Fibroblast of upper back skin (primary cell): ENCODE data around the gene ECM2.

Source experiments
- DNase-seq: peaks from one replicate; pipeline ENCODE4 v3.0.0-alpha.2; 2013

ECM2 gene

GRCh38 chr9:92499701-92500100, 36.1 kb downstream of the ECM2 start:
- no peak for DNase-seq

- DNase-seq: peak; percentile 53
These were observed 39.2 kb downstream of the ECM2 start for GRCh38 chr9:92496396-92497176.

- DNase-seq: peak; percentile 51
These were observed 40.9 kb downstream of the ECM2 start for GRCh38 chr9:92494856-92495255.

GRCh38 chr9:92493749-92494387, 41.9 kb downstream of the ECM2 start:
- DNase-seq: no peak

GRCh38 chr9:92492781-92493401, 42.9 kb downstream of the ECM2 start:
- no peak for DNase-seq

- DNase-seq: peak; percentile 77
These were observed 46.9 kb downstream of the ECM2 start for GRCh38 chr9:92488681-92489550.

- no peak for DNase-seq
These were observed 49.4 kb downstream of the ECM2 start for GRCh38 chr9:92486371-92486770.

- no peak for DNase-seq
These were observed 51.2 kb downstream of the ECM2 start for GRCh38 chr9:92484563-92484962.

- DNase-seq: no peak
These were observed 51.9 kb downstream of the ECM2 start for GRCh38 chr9:92483627-92484545.

GRCh38 chr9:92482805-92483204, 53.0 kb downstream of the ECM2 start:
- DNase-seq: no peak

- peak; percentile 87 for DNase-seq
These were observed 53.5 kb downstream of the ECM2 start, which contains the start of gene ASPN for GRCh38 chr9:92482329-92482728. Gene ASPN, minus strand, starts transcription at chr9:92482506.

GRCh38 chr9:92480986-92481633, 54.7 kb downstream of the ECM2 start:
- no peak for DNase-seq

- DNase-seq: peak; percentile 20
These were observed 55.5 kb downstream of the ECM2 start for GRCh38 chr9:92480291-92480771.

GRCh38 chr9:92479346-92479745, 56.4 kb downstream of the ECM2 start:
- DNase-seq: no peak

- no peak for DNase-seq
These were observed 57.0 kb downstream of the ECM2 start for GRCh38 chr9:92478783-92479182.

- no peak for DNase-seq
These were observed 58.8 kb downstream of the ECM2 start for GRCh38 chr9:92476962-92477361.

GRCh38 chr9:92474587-92474986, 61.2 kb downstream of the ECM2 start:
- DNase-seq: no peak

- DNase-seq: peak; percentile 56
These were observed 67.6 kb downstream of the ECM2 start for GRCh38 chr9:92468206-92468605.

GRCh38 chr9:92467511-92467910, 68.3 kb downstream of the ECM2 start:
- DNase-seq: no peak

- no peak for DNase-seq
These were observed 68.7 kb downstream of the ECM2 start for GRCh38 chr9:92467041-92467440.

GRCh38 chr9:92463984-92464383, 71.8 kb downstream of the ECM2 start:
- peak; percentile 94 for DNase-seq
